NCI-H2227 (cell line): ENCODE results near the gene ADAM12.

ENCODE experiments used
- DNase-seq: peaks from one replicate; lab custom pipeline; 2025; ENCODE audit not compliant: unreplicated experiment; lab: John Stamatoyannopoulos, UW

ADAM12 gene

DNA sequence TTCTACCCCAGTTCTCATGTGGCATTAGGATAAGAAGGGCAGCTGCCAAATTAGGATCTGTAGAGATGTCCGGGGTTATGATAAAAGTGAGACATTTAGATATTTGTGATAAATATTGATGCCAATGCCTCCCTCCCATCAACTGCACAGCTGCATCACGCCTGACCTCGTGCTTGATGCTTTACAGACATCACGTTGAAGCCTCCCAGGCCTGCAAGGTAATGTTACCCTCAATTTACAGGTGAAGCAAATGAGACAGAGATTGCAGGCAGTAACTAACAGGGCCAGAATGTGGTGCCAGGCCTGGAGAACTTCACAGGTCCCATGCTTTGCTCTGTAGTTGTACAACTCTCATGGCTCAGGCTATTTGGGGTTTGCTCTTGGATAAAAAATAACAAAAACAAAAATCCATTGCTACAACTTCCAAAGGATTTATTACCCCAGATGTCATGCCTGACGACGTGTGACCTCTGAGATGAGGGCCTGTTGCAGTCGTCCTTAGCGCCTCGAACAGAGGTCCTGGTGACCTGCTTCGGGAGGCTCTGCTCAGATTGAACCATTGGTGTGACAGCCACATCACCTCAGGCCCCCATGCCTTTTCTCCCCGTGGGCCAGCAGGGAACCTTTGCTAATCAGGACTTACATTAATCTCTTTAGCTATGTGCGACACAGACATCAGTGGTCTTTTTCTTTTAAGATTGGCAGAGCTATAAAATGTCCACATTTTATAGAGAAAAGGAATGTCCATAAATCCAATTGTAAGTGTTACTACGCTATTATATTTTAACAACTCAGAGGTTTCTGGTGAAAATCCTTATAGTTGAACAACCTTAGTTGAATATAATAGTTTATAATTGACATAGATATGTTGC, 169.3 kb downstream of the ADAM12 start:
- no peak for DNase-seq

DNA sequence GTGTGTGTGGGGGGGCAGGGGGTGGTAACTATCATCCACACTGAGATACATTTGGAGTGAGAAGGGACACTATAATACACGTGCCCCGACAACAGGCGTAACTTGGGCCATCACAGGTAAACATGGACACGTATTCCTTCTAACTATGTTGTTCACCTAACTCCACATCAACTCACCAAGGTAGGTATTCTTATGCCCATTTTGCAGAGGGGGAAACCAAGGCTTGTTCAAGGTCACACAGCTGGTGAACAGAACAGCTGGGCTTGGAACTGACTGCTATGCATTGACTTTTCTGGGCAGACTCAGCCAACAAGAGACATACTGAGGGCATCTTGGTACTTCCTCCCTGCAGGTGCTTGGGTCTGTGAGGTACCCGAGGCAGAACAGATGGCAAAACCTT, 170.1 kb downstream of the ADAM12 start:
- no peak for DNase-seq

DNA sequence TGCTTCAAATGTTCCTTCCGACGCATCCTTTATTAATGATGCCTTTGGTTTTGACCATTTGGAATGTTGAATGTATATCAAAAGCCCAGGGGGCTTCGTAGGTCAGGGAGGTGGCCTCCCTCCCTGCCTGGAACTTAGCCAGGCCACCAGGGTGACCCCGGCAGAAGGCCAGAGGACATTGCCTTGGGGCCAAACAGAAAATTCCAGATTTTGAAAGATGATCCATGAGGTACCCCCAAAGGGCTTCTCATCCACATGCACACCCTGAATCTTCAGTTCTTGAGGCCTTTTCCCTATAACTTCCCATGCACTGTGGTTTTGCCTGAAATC, 171.7 kb downstream of the ADAM12 start:
- no peak for DNase-seq

DNA sequence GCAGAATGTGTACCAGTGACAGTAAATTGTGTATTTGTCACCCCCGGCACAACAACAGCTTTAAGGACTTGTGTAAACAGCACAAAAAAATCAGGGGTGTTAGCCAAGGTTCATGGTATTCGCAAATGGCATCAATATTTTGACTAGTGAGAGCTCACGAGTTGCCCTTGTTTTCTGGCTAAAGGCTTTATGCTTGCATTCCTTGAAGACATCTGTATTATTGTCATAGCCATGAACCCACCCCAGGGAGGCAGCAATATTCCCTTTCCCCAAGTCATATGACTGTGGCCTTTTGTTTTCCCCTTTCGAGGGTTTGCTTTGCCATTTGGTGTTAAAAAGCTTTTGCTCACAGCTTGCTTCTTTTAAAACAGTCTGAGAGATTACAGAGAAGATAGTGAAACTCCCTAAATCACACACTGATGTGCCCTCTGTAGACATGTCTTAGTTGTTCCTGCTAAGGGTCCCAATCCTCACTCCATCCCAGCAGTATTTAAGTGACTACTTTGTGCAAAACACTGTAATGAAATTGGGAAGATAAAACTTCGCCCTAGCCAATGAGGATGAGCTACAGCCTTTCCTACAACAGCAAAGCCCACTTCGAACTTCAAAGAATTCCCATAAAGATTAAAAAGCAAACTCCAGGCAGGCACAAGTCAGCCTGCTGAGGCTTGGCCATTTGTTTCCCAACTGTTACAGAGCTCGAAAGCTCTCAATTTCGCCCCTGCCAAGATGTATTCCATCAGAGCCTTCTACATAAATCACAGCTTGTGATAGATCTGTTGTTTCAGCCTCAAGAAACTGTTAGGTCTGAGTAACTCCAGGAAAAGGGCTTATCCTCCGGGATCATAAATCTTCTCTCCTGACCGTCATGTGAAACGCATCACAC, 172.3 kb downstream of the ADAM12 start:
- no peak for DNase-seq

DNA sequence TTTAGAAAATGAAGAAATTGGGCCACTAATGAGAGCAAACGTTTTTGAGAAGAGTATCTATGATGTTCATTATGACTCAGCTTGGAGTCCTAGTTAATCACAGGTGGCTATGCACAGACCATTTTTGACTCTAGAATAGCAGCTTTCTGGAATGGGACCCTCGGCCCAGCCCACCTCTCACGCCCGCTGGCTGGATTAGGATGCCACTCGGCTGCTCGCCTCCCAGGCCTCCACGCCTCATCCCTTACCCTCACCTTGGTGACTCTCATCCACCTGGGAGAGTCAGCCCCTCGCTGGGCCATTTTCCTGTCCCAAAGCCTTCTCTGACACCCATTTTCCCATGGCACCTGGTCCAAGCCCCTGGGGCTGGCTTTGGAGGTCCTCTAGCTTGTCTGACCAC, 173.6 kb downstream of the ADAM12 start:
- DNase-seq = no peak

DNA sequence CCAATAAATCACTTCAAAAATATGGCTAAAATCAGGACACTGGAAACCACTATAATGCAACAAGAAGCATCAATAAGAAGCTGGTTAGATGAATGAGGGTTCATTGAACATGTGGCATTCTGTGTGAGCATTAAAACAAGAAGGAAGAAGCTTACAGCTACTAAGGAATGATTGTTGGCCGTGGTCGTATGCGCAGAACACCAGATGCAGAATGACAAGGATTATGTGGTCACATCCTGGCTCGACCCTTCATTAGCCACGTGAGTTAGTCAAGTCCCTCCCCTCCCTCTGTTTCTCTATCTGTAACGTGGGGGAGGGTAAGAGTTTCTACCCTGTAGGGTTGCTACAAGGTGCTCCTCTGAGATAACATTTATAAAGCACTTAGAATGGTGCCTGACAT, 174.3 kb downstream of the ADAM12 start:
- no peak for DNase-seq

DNA sequence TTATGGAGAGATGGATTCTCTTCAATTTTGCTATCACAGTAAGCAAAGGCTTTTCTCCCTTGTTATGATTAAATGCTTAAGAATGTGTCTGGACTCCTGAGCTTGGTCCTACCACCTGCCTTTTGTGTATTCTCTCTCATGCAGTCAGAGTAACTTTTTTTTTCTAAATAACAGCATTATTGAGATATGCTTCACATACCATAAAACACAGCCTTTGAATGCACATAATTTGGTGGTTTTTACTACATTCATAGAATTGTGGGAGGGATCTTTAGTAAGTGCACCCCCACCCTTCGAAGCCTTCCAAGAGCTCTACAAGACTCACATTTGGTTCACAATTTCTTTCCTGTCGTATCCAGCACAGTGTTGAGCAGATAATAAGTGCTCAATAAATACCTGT, 175.5 kb downstream of the ADAM12 start:
- DNase-seq = no peak

DNA sequence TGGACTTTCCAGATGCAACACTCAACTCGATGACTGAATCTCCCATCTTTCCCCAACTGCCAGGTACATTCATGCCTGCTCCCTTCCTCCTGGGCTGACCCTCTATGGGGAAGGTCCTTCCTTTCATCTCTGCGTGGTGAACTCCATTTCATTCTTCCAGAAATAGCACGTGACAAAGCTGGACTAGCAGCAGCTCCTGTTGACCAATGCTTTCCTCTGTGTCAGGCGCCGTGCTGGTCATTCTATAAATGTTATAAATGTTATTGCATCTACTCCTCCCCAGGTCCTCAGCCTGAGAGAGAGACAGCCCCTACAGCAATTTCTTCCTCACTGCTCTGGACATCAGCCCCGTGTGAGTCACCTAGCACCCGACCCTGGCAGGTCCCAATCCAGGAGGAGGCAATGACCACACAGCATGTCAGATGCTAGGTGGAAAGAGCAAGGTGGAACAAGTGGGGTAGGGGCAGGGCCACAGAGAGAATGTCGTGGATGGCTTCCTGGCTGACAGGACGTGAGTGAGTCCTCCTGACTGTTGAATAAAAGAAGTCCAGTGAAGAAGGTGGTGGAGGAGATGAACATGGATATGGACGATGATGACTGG, 178.1 kb downstream of the ADAM12 start:
- DNase-seq = no peak

DNA sequence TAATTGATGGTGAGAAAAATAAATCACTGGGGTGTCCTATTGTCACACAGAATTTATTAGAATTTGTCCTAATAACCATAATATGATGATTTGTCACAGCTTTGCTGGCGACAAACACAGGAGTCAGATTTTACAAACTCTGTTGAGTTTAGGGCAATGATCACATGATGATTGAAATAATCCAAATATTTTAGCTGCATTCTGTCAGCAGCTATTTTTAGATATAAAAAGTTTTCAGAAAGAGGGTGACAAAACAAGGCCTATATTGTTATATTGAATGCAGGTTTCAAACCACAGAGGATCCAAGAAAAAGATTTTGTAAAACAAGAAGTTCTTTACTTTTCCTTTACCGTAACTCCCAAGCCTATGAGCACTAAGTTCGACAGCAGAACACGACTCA, 178.8 kb downstream of the ADAM12 start:
- DNase-seq = no peak

DNA sequence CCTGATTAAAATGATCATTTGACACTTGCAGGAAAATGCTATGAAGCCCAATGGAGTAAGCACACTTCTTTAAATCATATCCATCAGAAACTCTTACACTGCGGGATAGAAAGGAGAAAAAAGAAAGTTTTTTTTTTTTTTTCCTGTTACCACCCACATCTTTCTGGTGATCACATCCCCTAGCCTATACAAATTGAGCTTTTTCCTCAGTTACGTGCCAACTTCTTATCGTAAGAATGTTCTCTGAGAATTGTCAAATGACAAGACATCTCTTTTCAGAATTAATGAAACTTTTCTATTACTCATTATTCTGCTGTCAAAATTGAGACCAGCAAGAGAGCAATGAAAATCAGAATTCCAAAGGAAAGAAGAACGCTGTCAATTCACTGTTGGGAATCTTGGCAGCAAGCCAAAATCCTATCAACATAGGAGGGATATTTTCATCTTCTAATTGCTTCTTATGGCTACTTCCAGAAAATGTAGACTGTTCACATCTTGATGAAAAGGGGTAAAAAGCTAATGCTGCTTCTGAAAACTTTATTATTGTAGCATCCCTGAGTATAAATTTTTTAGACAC, 179.5 kb downstream of the ADAM12 start:
- DNase-seq = no peak

DNA sequence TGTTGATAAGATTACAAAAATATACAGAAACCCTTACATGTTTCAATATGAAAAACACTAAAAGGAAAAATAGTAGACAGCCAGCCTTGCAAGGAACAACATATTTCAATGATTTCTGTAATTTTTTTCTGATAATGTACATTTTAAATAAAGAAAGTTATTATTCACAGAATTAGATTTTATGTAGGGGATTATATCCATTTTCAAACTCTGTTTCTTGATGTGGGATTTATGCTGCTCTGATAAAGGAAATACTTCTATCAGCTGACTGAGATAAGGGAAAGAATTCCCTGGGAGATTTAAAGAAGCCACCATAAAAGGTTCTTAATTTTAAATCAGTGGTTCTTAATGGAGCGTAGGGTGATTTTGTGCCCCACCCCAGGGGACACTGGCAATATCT, 180.4 kb downstream of the ADAM12 start:
- DNase-seq = no peak

DNA sequence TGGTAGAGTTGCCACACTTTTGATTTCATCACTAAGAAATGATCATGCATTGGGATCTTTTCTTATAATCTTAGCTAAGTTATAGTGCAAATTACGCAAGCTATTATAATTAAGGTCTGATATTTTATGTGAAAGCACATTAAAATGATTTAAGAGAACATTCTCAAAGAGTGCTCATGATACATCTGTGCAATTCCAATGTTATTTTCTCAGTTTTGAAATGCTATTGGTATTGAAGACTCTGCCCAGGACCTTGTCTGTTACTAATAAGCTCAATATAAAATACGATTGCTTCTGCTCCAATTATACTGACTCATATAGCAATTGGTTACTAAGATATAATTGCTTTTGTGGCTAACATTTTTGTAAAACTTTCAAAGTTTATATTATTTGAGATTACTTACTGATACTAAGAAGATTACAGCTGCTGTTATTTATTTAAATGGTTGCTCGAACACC, 180.9 kb downstream of the ADAM12 start:
- no peak for DNase-seq

DNA sequence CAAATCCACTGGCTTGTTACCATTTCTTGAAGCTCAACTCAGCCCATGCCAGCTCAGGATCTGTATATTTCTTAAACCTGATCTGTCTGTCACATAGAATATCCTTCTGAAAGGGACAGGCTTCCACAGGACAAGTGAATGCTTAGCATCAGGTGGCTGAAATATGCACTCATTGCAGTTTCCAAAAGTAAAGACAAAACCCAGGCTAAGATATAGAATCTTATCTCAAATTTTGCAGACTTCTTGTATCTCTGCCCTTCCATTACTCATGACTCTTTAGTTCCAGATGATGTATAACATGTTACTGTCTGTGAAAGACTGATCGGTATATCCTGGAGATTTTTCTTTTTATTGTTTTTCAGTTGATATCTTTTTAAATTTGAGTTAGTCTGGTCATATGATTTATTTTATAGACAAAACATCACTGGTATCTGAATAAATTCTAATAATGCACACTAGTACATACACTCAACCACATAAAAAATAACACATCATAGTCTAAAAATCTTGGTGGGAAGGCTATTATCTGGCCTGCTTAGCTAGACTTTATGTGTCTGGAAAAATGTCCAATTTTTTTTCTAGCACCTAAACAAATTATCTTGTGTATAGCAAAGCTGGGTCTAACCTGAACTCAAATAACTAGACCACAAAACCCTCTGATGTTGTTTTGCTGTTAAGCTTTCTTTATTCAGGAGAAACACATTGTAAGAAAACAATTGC, 182.6 kb downstream of the ADAM12 start:
- no peak for DNase-seq

DNA sequence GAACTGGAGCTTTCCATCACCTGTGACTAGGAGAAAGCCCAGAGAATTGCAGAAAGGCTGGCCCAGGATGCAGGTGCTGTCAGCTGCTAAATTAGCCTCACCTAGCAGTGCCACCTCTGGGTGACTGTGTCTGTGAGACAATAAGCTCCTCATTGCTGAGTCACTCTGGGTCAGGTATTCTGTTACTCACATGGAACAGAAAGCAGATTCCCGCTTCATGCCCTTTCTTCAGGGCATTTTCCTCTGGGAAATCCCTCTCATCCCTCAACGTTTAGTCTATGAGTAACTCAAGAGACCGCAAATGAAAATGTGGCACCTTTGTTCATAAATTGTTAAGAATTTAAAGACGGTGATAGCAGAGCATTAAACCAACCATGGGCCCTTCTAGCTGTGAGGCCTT, 184.0 kb downstream of the ADAM12 start:
- DNase-seq = no peak

DNA sequence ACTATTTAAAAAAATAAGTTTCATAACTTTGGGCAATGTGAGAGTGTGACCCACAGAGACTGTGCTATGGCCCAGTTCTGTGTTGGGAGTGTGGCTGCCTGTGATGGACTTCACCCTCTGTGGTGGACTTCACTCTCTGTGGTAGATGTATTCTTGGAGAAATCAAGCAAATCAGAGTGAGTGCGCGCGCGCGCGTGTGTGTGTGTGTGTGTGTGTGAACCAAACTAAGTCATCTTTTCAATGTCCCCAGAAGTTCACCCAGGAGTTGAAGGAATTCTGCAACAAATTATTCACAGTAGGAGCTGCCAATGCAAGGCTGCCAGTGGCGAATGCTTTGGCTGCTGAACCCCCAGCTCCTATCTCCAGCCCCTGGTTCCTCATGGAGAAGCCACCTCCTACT, 184.5 kb downstream of the ADAM12 start:
- DNase-seq = no peak

DNA sequence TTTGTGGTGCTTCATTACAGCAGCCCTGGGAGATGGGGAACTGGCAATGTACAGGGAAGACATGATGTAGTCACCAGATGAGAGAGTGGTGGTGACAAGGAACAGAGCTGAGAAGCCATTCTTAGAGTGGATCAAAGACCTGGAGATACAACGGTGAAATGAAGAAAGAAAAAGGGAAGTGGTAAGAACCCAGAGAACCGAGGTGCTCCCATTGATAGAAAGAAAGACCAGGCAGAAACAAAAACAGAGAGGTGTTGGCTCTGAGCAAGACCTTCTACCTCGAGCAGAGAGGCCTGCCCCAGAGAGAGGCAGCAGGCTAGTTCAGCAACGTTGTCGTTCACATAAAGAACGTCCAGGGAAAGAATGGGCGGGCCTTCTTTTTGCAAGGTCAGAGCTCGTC, 186.7 kb downstream of the ADAM12 start:
- no peak for DNase-seq

DNA sequence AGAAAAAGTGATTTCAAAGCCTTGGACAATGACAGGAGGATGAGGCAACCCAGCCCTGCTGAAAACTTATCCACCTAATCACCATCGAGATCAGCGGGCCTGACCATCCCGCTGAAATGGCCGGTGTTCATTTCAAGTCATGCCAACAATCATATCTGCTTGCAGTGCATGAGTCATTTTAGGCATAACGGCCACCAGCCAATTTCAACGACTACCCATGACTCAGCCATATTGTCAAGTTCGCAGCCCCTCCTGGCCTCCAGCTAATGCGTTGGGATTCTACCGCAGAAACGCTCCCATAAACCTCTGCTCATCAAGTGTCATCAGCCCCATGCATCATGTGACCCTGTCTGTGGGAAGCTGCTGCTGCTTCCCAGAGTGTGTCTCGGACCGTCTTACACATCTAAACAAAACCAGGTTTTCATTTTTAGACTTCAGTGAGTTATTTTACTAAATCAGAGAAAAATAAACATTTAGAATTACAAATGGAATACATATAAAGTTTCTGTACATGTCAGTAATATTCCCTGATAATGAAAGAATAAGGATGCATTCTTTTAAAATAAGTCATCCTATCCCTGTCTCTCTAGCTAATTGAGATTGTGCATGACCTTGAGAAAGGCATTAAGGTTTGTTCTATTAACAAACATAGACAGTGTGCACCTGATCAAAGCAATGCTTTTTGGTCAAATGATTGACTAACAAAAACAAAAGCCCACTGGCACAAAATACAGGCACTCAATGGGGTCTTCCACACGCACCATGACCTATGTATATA, 188.9 kb downstream of the ADAM12 start:
- no peak for DNase-seq

DNA sequence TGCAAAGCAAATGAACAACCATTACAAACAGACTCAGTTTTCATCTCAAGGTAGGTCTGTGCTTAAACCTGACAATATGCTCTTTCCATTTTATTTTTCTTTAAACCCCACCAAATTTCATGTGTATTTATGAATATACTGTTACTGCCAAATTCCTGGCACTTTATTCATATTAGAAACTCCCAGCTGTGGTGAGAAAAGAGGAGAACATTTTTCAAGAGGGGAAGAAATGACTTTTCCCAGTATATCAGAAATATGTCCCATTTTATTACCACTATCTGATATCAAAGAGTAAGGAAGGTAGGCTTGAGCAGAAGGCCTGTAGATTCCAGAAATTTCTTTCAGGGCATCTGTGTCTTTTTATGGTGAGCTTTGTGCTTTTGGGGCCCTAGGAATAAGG, 189.6 kb downstream of the ADAM12 start:
- no peak for DNase-seq

DNA sequence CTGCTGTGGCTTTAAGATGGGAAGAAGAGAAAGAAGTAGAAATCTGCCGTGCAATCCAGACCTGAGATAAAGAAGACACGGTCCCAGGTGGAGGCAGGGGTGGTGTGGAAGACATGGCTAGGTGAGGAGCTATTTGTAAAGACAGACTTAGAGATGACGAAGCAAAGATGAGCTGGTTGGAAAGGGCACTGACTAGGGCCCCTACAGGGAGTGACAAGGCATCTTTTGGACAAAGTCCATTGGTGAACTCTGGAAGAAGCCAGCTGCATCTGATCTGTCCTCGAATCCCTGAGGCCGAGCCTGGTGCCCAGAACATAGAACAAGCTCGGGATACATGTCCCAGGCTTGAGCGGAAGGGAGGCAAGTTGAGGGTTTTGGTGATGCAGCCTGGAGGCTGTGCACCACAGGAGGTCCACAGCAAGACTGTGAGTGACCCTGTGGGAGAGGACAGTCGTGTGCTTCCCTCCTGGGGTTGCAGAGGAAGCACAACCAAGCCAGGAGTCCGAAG, 191.2 kb downstream of the ADAM12 start:
- DNase-seq = no peak

DNA sequence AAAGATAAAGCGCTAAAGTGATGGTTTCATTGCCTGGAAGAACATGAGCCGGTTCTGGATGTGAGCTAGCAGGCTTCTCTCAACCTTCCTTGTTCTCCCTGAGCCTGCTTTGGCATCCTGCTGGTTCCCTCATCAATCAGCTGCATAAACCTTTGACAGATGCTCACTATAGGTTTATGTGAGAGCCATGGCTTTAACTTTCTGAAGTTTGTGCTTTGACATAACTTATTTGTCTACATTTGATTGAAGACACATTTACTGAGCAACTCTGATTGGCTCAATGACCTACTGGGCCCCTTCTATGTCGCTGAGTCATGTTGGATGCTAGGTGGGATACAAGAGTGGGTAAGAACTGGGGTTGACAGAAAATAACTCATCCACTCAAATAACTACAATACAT, 192.0 kb downstream of the ADAM12 start:
- DNase-seq = no peak
